Measurements from ENCODE around the gene SULT6B1. TPM values are rescaled to one million over a fixed set of nuclear protein-coding genes. Genes with fewer than 3 reads are reported as not detected.

The SULT6B1 gene
- polyA plus RNA-seq, 2 of the 4 experiments (the other 2 are of a cell fraction): not detected

DNA sequence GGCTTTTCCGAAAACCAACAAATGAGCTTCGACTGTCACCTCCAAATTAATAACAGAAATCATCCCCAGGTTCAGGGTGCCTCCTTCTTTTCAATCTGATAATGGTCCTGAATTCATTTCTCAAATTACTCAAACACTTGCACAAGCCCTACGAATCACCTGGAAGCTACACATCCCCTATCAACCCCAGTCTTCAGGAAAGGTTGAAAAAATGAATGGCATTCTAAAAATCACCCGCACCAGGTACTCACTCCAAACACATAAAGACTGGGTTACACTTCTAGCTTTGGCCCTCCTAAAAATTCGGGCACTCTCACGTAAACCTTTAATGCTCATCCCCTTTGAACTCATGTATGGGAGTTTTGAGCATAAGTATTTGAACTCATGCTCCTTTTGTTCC lies 55.6 kb downstream of the SULT6B1 start:
- WGBS (ENCODE audit: missing lambda C conversion rate): 93% methylated on average over 6 of the region's 6 CpGs
- CTCF ChIA-PET: interaction anchor here (1.0 to 1.1 kb wide), 2 partner anchors 13 to 27 kb away, joined by 3 read pairs; no protein-coding TSS in a partner anchor

DNA sequence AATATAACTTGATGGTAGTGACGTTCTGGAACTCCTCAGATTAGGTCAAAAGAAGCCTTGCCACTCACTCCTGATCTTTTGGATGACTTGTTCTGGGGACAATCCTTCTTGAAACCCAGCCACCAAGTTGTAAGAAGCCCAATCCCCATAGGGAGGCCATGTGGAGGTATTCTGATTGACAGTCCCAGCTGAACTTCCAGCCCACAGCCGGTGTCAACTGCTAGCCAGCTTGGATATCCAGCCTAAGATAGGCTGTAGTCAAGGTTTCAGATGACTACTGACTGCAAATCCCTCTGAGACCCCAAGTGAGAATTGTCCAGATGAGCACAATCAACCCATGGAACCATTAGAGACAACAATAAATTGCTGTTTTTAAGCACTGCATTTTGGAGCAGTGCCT lies 63.1 kb downstream of the SULT6B1 start:
- no peak for FAIRE-seq
- Histone ChIP-seq H3K9me3 (no peaks in the 10 kb centered on the region), H3K4me1 (no peaks in the 10 kb centered on the region), H3K4me3 (no peak overlapping the region), H3K4me2 (no peak overlapping the region), H3K27ac (no peak overlapping the region)
- ATAC-seq: no peak
- no peak for DNase-seq (ENCODE audit: low read depth in 1 of 2, low spot score in 1 of 2)
- 100% methylated on average over 2 of the region's 2 CpGs for WGBS (ENCODE audit: missing lambda C conversion rate)
- ChIA-PET CTCF (no interaction called here), POLR2A (no interaction called here)
- TF ChIP-seq ZNF302 (CRISPR knock-in tag; IDR thresholded peaks at IDR 0.05) (no peak), CHD2 (IDR thresholded peaks at IDR 0.05; ENCODE audit: low read length, partially characterized antibody) (no peak), GATA3 (IDR thresholded peaks at IDR 0.05; ENCODE audit: borderline replicate concordance) (no peak)

More for the DNA sequence above, 55.6 kb downstream of the SULT6B1 start:
- no peak for DNase-seq (ENCODE audit: low read depth in 1 of 2, low spot score in 1 of 2)
- ATAC-seq: no peak
- H3K27ac ChIP-seq: no peak overlapping the region
- TF ChIP-seq RCOR1 (IDR thresholded peaks at IDR 0.05; ENCODE audit: low read depth, low read length) (no peak), JUNB (IDR thresholded peaks at IDR 0.05) (no peak), EHMT2 (IDR thresholded peaks at IDR 0.05; ENCODE audit: low read depth) (no peak), POLR2A (IDR thresholded peaks at IDR 0.05; ENCODE audit: low read length) (no peak), CBX2 (IDR thresholded peaks at IDR 0.05; ENCODE audit: borderline replicate concordance, low read depth) (no peak), HES2 (IDR thresholded peaks at IDR 0.05) (no peak), NPAS2 (CRISPR knock-in tag; IDR thresholded peaks at IDR 0.05; ENCODE audit: borderline replicate concordance) (no peak), GATA3 (IDR thresholded peaks at IDR 0.05; ENCODE audit: borderline replicate concordance) (no peak)
- TF ChIP-seq, protein P1, sequence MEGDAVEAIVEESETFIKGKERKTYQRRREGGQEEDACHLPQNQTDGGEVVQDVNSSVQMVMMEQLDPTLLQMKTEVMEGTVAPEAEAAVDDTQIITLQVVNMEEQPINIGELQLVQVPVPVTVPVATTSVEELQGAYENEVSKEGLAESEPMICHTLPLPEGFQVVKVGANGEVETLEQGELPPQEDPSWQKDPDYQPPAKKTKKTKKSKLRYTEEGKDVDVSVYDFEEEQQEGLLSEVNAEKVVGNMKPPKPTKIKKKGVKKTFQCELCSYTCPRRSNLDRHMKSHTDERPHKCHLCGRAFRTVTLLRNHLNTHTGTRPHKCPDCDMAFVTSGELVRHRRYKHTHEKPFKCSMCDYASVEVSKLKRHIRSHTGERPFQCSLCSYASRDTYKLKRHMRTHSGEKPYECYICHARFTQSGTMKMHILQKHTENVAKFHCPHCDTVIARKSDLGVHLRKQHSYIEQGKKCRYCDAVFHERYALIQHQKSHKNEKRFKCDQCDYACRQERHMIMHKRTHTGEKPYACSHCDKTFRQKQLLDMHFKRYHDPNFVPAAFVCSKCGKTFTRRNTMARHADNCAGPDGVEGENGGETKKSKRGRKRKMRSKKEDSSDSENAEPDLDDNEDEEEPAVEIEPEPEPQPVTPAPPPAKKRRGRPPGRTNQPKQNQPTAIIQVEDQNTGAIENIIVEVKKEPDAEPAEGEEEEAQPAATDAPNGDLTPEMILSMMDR (IDR thresholded peaks at IDR 0.05): no peak
- H3K4me1 ChIP-seq: no peaks in the 10 kb centered on the region
- no peak overlapping the region for H3K4me3 ChIP-seq
- POLR2A ChIA-PET: no interaction called here
- H3K9me3 ChIP-seq: no peaks in the 10 kb centered on the region
- H3K4me2 ChIP-seq: no peak overlapping the region
- FAIRE-seq: no peak

- ATAC-seq: peak; percentile 39 to 50; a peak in 3 of 6 replicates
Observed at GRCh38 chr2:37119157-37119556, 69.3 kb downstream of the SULT6B1 start.

More at GRCh38 chr2:37119157-37119556, 69.3 kb downstream of the SULT6B1 start:
- 0 out of 3 replicates have a peak, but pooled peaks cover 4% of the 10 kb centered on the region for H3K4me1 ChIP-seq
- H3K4me2 ChIP-seq: no peak overlapping the region
- TF ChIP-seq MAFK (IDR thresholded peaks at IDR 0.05; ENCODE audit: partially characterized antibody): peak; percentile 35
- TF ChIP-seq GATA3 (IDR thresholded peaks at IDR 0.05; ENCODE audit: borderline replicate concordance): no peak
- TF ChIP-seq NFE2L2 (conservative IDR thresholded peaks at IDR 0.05; ENCODE audit: low read length): peak; percentile 54; the same call in 1 of the 2 replicates
- WGBS (ENCODE audit: missing lambda C conversion rate): 89% methylated on average over 5 of the region's 5 CpGs
- H3K27ac ChIP-seq: peak overlapping the region in 1 of 2 experiments; percentile 48; a peak in 3 of 6 replicates
- DNase-seq (ENCODE audit: low read depth in 1 of 2, low spot score in 1 of 2) (peak in 1 of 2 experiments; percentile 25), FAIRE-seq (no peak)
- H3K9me3 ChIP-seq: no peaks in the 10 kb centered on the region
- ChIA-PET CTCF (interaction anchor here (0.9 kb wide), 1 partner anchor 13 kb away, joined by 3 read pairs; no protein-coding TSS in a partner anchor), POLR2A (no interaction called here)
- H3K4me3 ChIP-seq: no peak overlapping the region

Other genes with a start within 250 kb of the SULT6B1 start
- gene STRN, start 222.1 kb downstream of the SULT6B1 start, polyA plus RNA-seq (2011; rRNA removed): 31.8 and 36.0 TPM in 2 replicates
- gene STRN, start 222.1 kb downstream of the SULT6B1 start, polyA plus RNA-seq (2017; fragmentation: RNase III; extraction: RNeasy Plus Mini Kit Qiagen cat#74134 plus additional on column Dnase treatment): 13.1 to 13.9 TPM (median 13.2 TPM) in 3 replicates
- 25.0 and 26.1 TPM in 2 replicates for gene HEATR5B, start 104.3 kb downstream of the SULT6B1 start, polyA plus RNA-seq (2011; rRNA removed)
- gene HEATR5B, start 104.3 kb downstream of the SULT6B1 start, polyA plus RNA-seq (2017; fragmentation: RNase III; extraction: RNeasy Plus Mini Kit Qiagen cat#74134 plus additional on column Dnase treatment): 6.6 to 8.4 TPM (median 7.7 TPM) in 3 replicates
- gene GPATCH11, start 104.2 kb downstream of the SULT6B1 start, polyA plus RNA-seq (2011; rRNA removed): 8.1 and 10.4 TPM in 2 replicates
- 8.2 to 9.0 TPM (median 8.9 TPM) in 3 replicates for gene GPATCH11, start 104.2 kb downstream of the SULT6B1 start, polyA plus RNA-seq (2017; fragmentation: RNase III; extraction: RNeasy Plus Mini Kit Qiagen cat#74134 plus additional on column Dnase treatment)
- gene EIF2AK2, start 31.7 kb downstream of the SULT6B1 start, polyA plus RNA-seq (2011; rRNA removed): 34.6 and 47.2 TPM in 2 replicates
- gene EIF2AK2, start 31.7 kb downstream of the SULT6B1 start, polyA plus RNA-seq (2017; fragmentation: RNase III; extraction: RNeasy Plus Mini Kit Qiagen cat#74134 plus additional on column Dnase treatment): 27.1 to 30.1 TPM (median 29.8 TPM) in 3 replicates
- 78.1 and 87.4 TPM in 2 replicates for gene CEBPZOS, start 7.8 kb upstream of the SULT6B1 start, polyA plus RNA-seq (2011; rRNA removed)
- gene CEBPZOS, start 7.8 kb upstream of the SULT6B1 start, polyA plus RNA-seq (2017; fragmentation: RNase III; extraction: RNeasy Plus Mini Kit Qiagen cat#74134 plus additional on column Dnase treatment): 55.9 to 69.2 TPM (median 61.3 TPM) in 3 replicates
- 44.1 and 70.9 TPM in 2 replicates for gene CEBPZ, start 42.9 kb upstream of the SULT6B1 start, polyA plus RNA-seq (2011; rRNA removed)
- 71.5 to 74.0 TPM (median 72.7 TPM) in 3 replicates for gene CEBPZ, start 42.9 kb upstream of the SULT6B1 start, polyA plus RNA-seq (2017; fragmentation: RNase III; extraction: RNeasy Plus Mini Kit Qiagen cat#74134 plus additional on column Dnase treatment)
- 40.2 and 48.0 TPM in 2 replicates for gene NDUFAF7, start 43.0 kb upstream of the SULT6B1 start, polyA plus RNA-seq (2011; rRNA removed)
- 28.8 to 29.3 TPM (median 29.0 TPM) in 3 replicates for gene NDUFAF7, start 43.0 kb upstream of the SULT6B1 start, polyA plus RNA-seq (2017; fragmentation: RNase III; extraction: RNeasy Plus Mini Kit Qiagen cat#74134 plus additional on column Dnase treatment)
- 26.9 and 28.9 TPM in 2 replicates for gene PRKD3, start 136.2 kb upstream of the SULT6B1 start, polyA plus RNA-seq (2011; rRNA removed)
- 16.1 to 18.2 TPM (median 16.6 TPM) in 3 replicates for gene PRKD3, start 136.2 kb upstream of the SULT6B1 start, polyA plus RNA-seq (2017; fragmentation: RNase III; extraction: RNeasy Plus Mini Kit Qiagen cat#74134 plus additional on column Dnase treatment)
- gene QPCT, start 156.0 kb upstream of the SULT6B1 start, polyA plus RNA-seq (2011; rRNA removed): 42.7 and 68.7 TPM in 2 replicates
- gene QPCT, start 156.0 kb upstream of the SULT6B1 start, polyA plus RNA-seq (2017; fragmentation: RNase III; extraction: RNeasy Plus Mini Kit Qiagen cat#74134 plus additional on column Dnase treatment): 16.6 to 20.0 TPM (median 18.7 TPM) in 3 replicates

Data from A549 (cell line).